IMR-90 (cell line): ENCODE results near the gene RALA. TPM values are rescaled to one million over a fixed set of nuclear protein-coding genes. Genes with fewer than 3 reads are reported as not detected.

Source experiments
- ATAC-seq: fragments of 200-7000 bp; cut with Tn5 transposase; 2 replicates; pipeline ENCODE4 v1.9.1; 2020; ENCODE audit warnings: low read depth, mild to moderate bottlenecking, moderate library complexity
- BruUV-seq: library from RNA; stranded (reverse); fragments of 400-500 nt; replicated peaks from 2 replicates; lab custom pipeline; 2021; lab: Mats Ljungman, UMichigan
- CTCF ChIA-PET: fragments of 300-600 bp; formaldehyde crosslinking; extraction: SDS; loops from one replicate; lab custom pipeline; 2021; ENCODE audit warnings: antibody characterized with exemption; lab: Yijun Ruan, JAX
- POLR2A ChIA-PET: fragments of 300-600 bp; sonication (Branson Sonifier 250); formaldehyde crosslinking; loops from one replicate; lab custom pipeline; 2022; ENCODE audit warnings: antibody characterized with exemption; ENCODE audit not compliant: unreplicated experiment; lab: Charles Lee
- DNase-seq: peaks from one replicate; pipeline ENCODE4 v3.0.0; 2013
- H2AFZ ChIP-seq: replicated peaks from 2 replicates; pipeline ENCODE3; 2013; ENCODE audit warnings: low read length, mild to moderate bottlenecking; ENCODE audit not compliant: poor library complexity
- H2AK5ac ChIP-seq: 2 replicates; pipeline ENCODE4 v1.6.1; 2013; ENCODE audit warnings: low read depth, low read length, inconsistent platforms
- H2AK9ac ChIP-seq: replicated peaks from 2 replicates; pipeline ENCODE3; 2013; ENCODE audit warnings: mild to moderate bottlenecking, low read depth, low read length, moderate library complexity; ENCODE audit not compliant: poor library complexity
- H2BK120ac ChIP-seq: 2 replicates; pipeline ENCODE4 v1.6.1; 2013; ENCODE audit warnings: low read depth, low read length, inconsistent platforms
- H2BK15ac ChIP-seq: 3 replicates; pipeline ENCODE4 v1.6.1; 2013; ENCODE audit warnings: low read depth, low read length, inconsistent platforms
- H2BK20ac ChIP-seq: 2 replicates; pipeline ENCODE4 v1.6.1; 2013; ENCODE audit warnings: low read depth, mild to moderate bottlenecking, inconsistent platforms, low read length, moderate library complexity
- H2BK5ac ChIP-seq: 2 replicates; pipeline ENCODE4 v1.6.1; 2013; ENCODE audit warnings: mild to moderate bottlenecking, low read depth, low read length, inconsistent platforms; ENCODE audit not compliant: poor library complexity, severe bottlenecking
- H3K14ac ChIP-seq: replicated peaks from 2 replicates; pipeline ENCODE4 v1.6.1; 2013; ENCODE audit warnings: low read depth, low read length, inconsistent platforms
- H3K18ac ChIP-seq: 2 replicates; pipeline ENCODE4 v1.6.1; 2013; ENCODE audit warnings: low read depth, low read length, control low read depth
- H3K23ac ChIP-seq: 2 replicates; pipeline ENCODE4 v1.6.1; 2013; ENCODE audit warnings: low read depth, low read length, inconsistent platforms
- H3K27ac ChIP-seq: 2 replicates; pipeline ENCODE4 v1.5.1; 2013; ENCODE audit warnings: mild to moderate bottlenecking, control low read depth, low read length; ENCODE audit not compliant: insufficient read depth
- H3K27me3 ChIP-seq: 2 replicates; pipeline ENCODE4 v1.6.1; 2013; ENCODE audit warnings: low read length; ENCODE audit not compliant: control insufficient read depth, insufficient read depth
- H3K36me3 ChIP-seq: 2 replicates; pipeline ENCODE4 v1.6.1; 2013; ENCODE audit warnings: low read length, mixed read lengths; ENCODE audit not compliant: control insufficient read depth, insufficient read depth
- H3K4ac ChIP-seq: 2 replicates; pipeline ENCODE4 v1.6.1; 2013; ENCODE audit warnings: low read depth, low read length, inconsistent platforms
- H3K4me1 ChIP-seq: 2 replicates; pipeline ENCODE4 v1.6.1; 2013; ENCODE audit warnings: low read length, mixed read lengths; ENCODE audit not compliant: control insufficient read depth, insufficient read depth
- H3K4me2 ChIP-seq: 2 replicates; pipeline ENCODE4 v1.6.1; 2013; ENCODE audit warnings: low read depth, mild to moderate bottlenecking, control low read depth, low read length, moderate library complexity
- H3K4me3 ChIP-seq: 2 replicates; pipeline ENCODE4 v1.5.1; 2013; ENCODE audit warnings: low read depth, mild to moderate bottlenecking, control low read depth, low read length, moderate library complexity; ENCODE audit not compliant: insufficient read depth
- H3K56ac ChIP-seq: 2 replicates; pipeline ENCODE4 v1.6.1; 2013; ENCODE audit warnings: low read length, inconsistent platforms; ENCODE audit not compliant: insufficient read depth; ENCODE audit errors: extremely low read depth
- H3K79me1 ChIP-seq, 2 experiments: 2 replicates each; pipeline ENCODE4 v1.6.1; 2013; ENCODE audit warnings: low read length in 2 of 2, inconsistent platforms in 1 of 2, low read depth in 1 of 2
- H3K9ac ChIP-seq: 2 replicates; pipeline ENCODE4 v1.6.1; 2013; ENCODE audit warnings: low read depth, low read length, control low read depth
- H3K9me1 ChIP-seq: 2 replicates; pipeline ENCODE4 v1.6.1; 2013; ENCODE audit warnings: low read length, inconsistent platforms; ENCODE audit not compliant: insufficient read depth
- H3K9me3 ChIP-seq: 2 replicates; pipeline ENCODE4 v1.6.1; 2013; ENCODE audit warnings: low read length; ENCODE audit not compliant: control insufficient read depth, insufficient read depth
- H4K20me1 ChIP-seq: 2 replicates; pipeline ENCODE4 v1.6.1; 2013; ENCODE audit warnings: low read length, inconsistent platforms; ENCODE audit not compliant: insufficient read depth
- H4K5ac ChIP-seq: 2 replicates; pipeline ENCODE4 v1.6.1; 2013; ENCODE audit warnings: mild to moderate bottlenecking, low read depth, low read length, control low read depth
- H4K8ac ChIP-seq, 2 experiments: 2 replicates each; pipeline ENCODE4 v1.6.1; 2013; ENCODE audit warnings: low read depth in 2 of 2, low read length in 2 of 2, control low read depth in 1 of 2, inconsistent platforms in 1 of 2
- H4K91ac ChIP-seq: 2 replicates; pipeline ENCODE4 v1.6.1; 2013; ENCODE audit warnings: low read depth, low read length, inconsistent platforms; ENCODE audit not compliant: insufficient read depth
- BHLHE40 ChIP-seq: fragments of 150-350 bp; IDR thresholded peaks from 2 replicates; pipeline ENCODE4 v1.6.1; 2016; ENCODE audit warnings: mild to moderate bottlenecking, low read depth, low read length
- CEBPB ChIP-seq: IDR thresholded peaks from 2 replicates; pipeline ENCODE4 v1.6.1; 2012; ENCODE audit warnings: low read depth, low read length, improper control_type of control experiment
- CHD1 ChIP-seq: IDR thresholded peaks from 2 replicates; pipeline ENCODE4 v1.6.1; 2012; ENCODE audit warnings: low read depth, low read length, improper control_type of control experiment
- ELK1 ChIP-seq: fragments of 150-350 bp; IDR thresholded peaks from 2 replicates; pipeline ENCODE4 v1.6.1; 2016; ENCODE audit warnings: low read depth, mild to moderate bottlenecking, low read length, moderate library complexity, borderline replicate concordance
- FOS ChIP-seq: fragments of 150-350 bp; IDR thresholded peaks from 2 replicates; pipeline ENCODE4 v1.6.1; 2016; ENCODE audit warnings: low read depth, low read length
- MAFK ChIP-seq: IDR thresholded peaks from 2 replicates; pipeline ENCODE4 v1.6.1; 2012; ENCODE audit warnings: low read depth, low read length, improper control_type of control experiment
- MAZ ChIP-seq: IDR thresholded peaks from 2 replicates; pipeline ENCODE4 v1.6.1; 2012; ENCODE audit warnings: low read depth, mild to moderate bottlenecking, low read length, improper control_type of control experiment, moderate library complexity, borderline replicate concordance
- MXI1 ChIP-seq: IDR thresholded peaks from 2 replicates; pipeline ENCODE4 v1.6.1; 2012; ENCODE audit warnings: low read depth, mild to moderate bottlenecking, low read length, moderate library complexity, borderline replicate concordance
- NFE2L2 ChIP-seq: fragments of 150-350 bp; IDR thresholded peaks from 2 replicates; pipeline ENCODE4 v1.6.1; 2016; ENCODE audit warnings: low read depth, mild to moderate bottlenecking, low read length
- POLR2A ChIP-seq: IDR thresholded peaks from 2 replicates; pipeline ENCODE4 v1.6.1; 2012; ENCODE audit warnings: mild to moderate bottlenecking, low read depth, low read length
- RAD21 ChIP-seq: IDR thresholded peaks from 2 replicates; pipeline ENCODE4 v1.6.1; 2012; ENCODE audit warnings: low read length, improper control_type of control experiment
- RCOR1 ChIP-seq: IDR thresholded peaks from 2 replicates; pipeline ENCODE4 v1.6.1; 2012; ENCODE audit warnings: mild to moderate bottlenecking, low read length, improper control_type of control experiment; ENCODE audit not compliant: insufficient replicate concordance
- RFX5 ChIP-seq: IDR thresholded peaks from 2 replicates; pipeline ENCODE4 v1.8.0; 2012; ENCODE audit warnings: low read depth, mild to moderate bottlenecking, low read length, moderate library complexity
- SMC3 ChIP-seq: fragments of 150-350 bp; IDR thresholded peaks from 2 replicates; pipeline ENCODE4 v1.6.1; 2016; ENCODE audit warnings: low read depth, mild to moderate bottlenecking, antibody characterized with exemption, low read length, moderate library complexity
- USF2 ChIP-seq: fragments of 150-350 bp; IDR thresholded peaks from 2 replicates; pipeline ENCODE4 v1.6.1; 2017; ENCODE audit warnings: mild to moderate bottlenecking, antibody characterized with exemption, low read length, low read depth
- WGBS, 2 experiments: methylation state at CpG; one replicate each; pipeline versions ENCODE4 v1.1.5 to v1.1.7; 2013; ENCODE audit warnings: missing lambda C conversion rate in 2 of 2; ENCODE audit not compliant: insufficient read length in 1 of 2; ENCODE audit errors: extremely low coverage in 2 of 2; 5-methylcytosine and 5-hydroxymethylcytosine counted together
- dilution Hi-C: fragments of 300-500 bp; cut with HindIII; formaldehyde crosslinking; loops from one replicate; pipeline ENCODE4 v1.14.3; 2018; ENCODE audit warnings: low sequenced_read_pairs; ENCODE audit not compliant: unreplicated experiment
- in situ Hi-C: fragments of 300-500 bp; cut with MboI; formaldehyde crosslinking; loops from 3 replicates; pipeline ENCODE4 v1.14.3; 2019; ENCODE audit warnings: low sequenced_read_pairs, inconsistent platforms, mixed read lengths
- intact Hi-C: fragments of 100-400 bp; cut with micrococcal nuclease; formaldehyde crosslinking; loops from 2 replicates; pipeline ENCODE4 v1.10.0; 2022
- polyA plus RNA-seq, 3 experiments: library from polyadenylated mRNA; depleted of rRNA; stranded (reverse); fragments of >200 nt; gene quantifications; 2 replicates each; pipeline ENCODE4 v1.2.3, GENCODE V29; 2012; ENCODE audit warnings: low replicate concordance in 1 of 3
- total RNA-seq: library from RNA; depleted of rRNA; stranded (reverse); fragments of >200 nt; gene quantifications from 2 replicates; pipeline ENCODE4 v1.2.3, GENCODE V29; 2012

Gene RALA
- total and polyA plus RNA-seq, 2 of the 4 experiments (the other 2 are of a cell fraction): 7.7 to 20.5 TPM

- TF ChIP-seq MAFK: peak; percentile 95
- peak; percentile 58 for TF ChIP-seq CEBPB
- no peak for TF ChIP-seq RAD21
- no peak for TF ChIP-seq FOS
Measured at GRCh38 chr7:39624935-39625694, 1.7 kb downstream of the RALA start (continued).

- no peak overlapping the region for H2AK5ac ChIP-seq
- H4K20me1 ChIP-seq: peaks cover 63% of the 10 kb centered on the region
- no TSS peak for BruUV-seq
- H3K36me3 ChIP-seq: peaks cover 6% of the 10 kb centered on the region
- H2BK5ac ChIP-seq: no peak overlapping the region
- H3K23ac ChIP-seq: no peak overlapping the region
- no peak overlapping the region for H3K27ac ChIP-seq
- POLR2A ChIA-PET: no interaction called here
- H3K9me1 ChIP-seq: peaks cover 29% of the 10 kb centered on the region
- no peak overlapping the region for H2AFZ ChIP-seq
- no peak overlapping the region for H3K4ac ChIP-seq
- peak; percentile 43 for DNase-seq
- no peak overlapping the region for H3K56ac ChIP-seq
- peak; percentile 61 for ATAC-seq
- WGBS, 2 experiments: no CpG with 5 or more reads among the region's 8 CpGs
- H2BK120ac ChIP-seq: no peak overlapping the region
- H3K9ac ChIP-seq: no peak overlapping the region
- no peak overlapping the region for H4K8ac ChIP-seq
- H3K4me2 ChIP-seq: no peak overlapping the region
- no peak overlapping the region for H2BK20ac ChIP-seq
- in situ Hi-C loops (no loop called here), intact Hi-C loops (no loop called here), dilution Hi-C loops (no loop called here)
- H3K79me1 ChIP-seq: peaks cover 22 to 73% of the 10 kb centered on the region in 2 experiments
- H3K18ac ChIP-seq: no peak overlapping the region
- H3K9me3 ChIP-seq: no peaks in the 10 kb centered on the region
- H3K4me1 ChIP-seq: peaks cover 6% of the 10 kb centered on the region
- H3K14ac ChIP-seq: no peak overlapping the region
- no peak overlapping the region for H2AK9ac ChIP-seq
- H3K27me3 ChIP-seq: no peaks in the 10 kb centered on the region
- no peak overlapping the region for H4K5ac ChIP-seq
- CTCF ChIA-PET: no interaction called here
- no peak overlapping the region for H4K91ac ChIP-seq
- H2BK15ac ChIP-seq: no peak overlapping the region
- H3K4me3 ChIP-seq: no peak overlapping the region
- TF ChIP-seq POLR2A (no peak), RAD21 (no peak), MXI1 (no peak), MAZ (no peak), CEBPB (no peak), RFX5 (no peak), FOS (no peak), RCOR1 (no peak), ELK1 (no peak), BHLHE40 (no peak), USF2 (no peak), CHD1 (no peak), NFE2L2 (no peak), MAFK (no peak), SMC3 (no peak)
Measured at GRCh38 chr7:39631736-39632308, 8.4 kb downstream of the RALA start.
